Endometrium (tissue), 2 donors: Measurements from ENCODE around the gene SLC22A17.

Experiments
- FAIRE-seq: peaks from 2 replicates; lab custom pipeline; 2012; peaks lifted over from hg19 to GRCh38; lab: Jason Lieb, UNC
- donor health status: control.
- donor health status: control.

Gene SLC22A17

DNA sequence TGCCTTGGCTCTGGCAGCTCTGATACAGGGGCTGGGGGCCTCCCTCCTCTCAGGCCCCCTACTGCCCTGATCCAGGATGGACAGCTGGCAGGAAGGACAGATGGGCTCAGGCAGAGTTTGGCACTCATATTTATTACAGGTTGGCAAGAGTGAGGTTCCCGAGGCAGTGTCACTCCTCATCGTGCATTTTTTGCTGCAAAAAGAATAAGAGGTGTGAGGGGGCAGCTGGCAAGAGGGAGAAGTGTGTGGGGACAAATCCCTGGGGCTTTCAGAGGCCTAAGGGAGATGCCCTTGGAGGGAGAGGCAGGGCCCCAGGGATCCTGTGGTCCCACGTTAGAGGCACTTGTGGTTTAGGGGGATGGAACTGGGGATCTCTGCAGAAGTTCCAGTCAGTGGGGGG is 29.2 kb upstream of the SLC22A17 start:
- no peak for FAIRE-seq

DNA sequence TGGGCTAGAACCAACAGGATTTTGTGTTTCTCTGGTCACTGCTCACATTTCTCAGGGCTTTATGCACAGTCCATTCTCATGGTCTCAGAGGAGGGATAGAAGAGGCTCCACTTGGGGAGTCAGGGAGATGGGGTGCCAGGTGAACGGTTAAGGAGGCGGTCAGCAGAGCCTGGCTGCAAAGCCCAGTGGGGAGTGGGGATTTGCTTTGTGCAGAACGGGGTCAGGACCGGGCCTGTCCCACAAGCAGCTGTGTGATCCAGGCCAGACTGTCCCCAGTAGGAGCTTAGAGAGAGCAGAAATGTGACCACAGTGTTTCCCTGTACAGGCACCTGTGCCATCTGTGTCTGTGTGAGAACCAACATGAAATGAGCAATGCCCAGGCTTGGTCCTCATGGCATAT is 28.3 kb upstream of the SLC22A17 start:
- no peak for FAIRE-seq

DNA sequence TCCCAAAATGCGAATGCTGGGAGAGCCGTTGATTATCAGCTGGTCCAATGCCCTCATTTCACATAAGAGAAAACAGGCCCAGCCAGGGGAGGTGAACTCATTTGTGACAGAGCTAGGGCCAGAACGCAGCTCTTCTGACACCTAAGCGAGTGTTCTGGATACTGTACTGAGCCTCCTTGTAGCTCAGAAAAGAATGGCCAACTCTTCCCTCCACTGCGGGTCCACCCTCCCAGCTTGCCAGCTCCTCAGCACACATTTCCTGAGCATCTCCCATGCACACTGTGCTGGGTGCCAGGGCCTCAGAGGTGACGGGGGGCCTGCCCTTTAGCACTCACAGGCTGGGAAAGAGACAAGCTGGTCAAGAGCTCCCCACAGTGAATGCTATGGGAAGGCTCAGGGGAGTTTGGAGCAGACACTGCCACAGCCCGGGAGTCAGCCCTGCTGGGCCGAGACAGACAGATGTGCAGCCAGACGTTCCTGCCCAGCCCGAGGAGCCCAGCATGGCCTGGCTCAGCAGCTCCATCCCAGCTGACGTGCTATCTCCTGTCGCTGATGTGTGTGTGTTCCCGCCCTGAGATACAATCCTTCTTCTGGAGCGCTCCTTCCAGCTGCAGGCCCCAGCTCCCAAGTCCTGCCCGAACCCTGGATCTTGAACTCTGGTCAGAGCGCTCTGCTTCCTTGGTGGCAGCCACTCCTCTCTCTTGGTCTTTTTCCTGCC is 27.7 kb upstream of the SLC22A17 start:
- no peak for FAIRE-seq

DNA sequence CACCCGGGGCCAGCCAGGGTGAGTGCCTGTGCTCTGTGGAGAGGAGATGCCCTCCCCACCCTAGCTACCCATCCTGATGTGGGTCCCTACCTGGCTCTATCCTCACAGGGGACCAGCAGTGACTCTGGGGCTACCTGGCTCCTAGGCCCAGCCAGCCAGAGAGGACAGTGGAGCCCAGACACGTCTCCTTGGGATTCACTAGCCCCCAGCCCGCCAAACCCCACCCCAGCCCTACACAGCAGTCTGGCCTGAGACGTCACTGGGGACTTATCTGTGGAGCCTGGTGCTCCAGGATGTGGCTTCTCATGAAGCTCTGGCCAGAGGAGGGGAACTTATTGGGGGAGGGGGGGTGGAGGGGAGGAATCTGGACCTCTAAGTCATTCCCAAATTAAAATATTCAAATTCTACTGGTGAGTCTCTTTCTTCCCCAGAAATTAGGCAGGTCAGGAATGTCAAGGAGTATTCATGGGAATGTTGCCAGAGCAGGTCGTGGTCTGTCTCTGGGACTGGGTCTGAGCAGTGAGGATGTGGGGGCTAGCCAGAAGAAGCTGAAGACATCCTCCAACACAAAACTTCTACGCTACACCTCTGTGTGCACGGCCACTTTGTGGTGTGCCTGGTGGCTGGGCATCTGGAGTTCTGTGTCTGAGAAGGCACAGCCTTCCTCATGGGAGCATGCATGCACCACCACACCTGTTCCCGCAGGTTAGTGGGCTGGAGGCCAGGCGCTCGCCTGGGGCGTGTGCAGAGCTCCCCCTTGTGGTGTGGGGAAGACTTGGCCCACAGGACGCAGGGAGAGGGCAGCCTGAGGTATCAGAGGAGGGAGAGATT is 26.9 kb upstream of the SLC22A17 start:
- FAIRE-seq: no peak

DNA sequence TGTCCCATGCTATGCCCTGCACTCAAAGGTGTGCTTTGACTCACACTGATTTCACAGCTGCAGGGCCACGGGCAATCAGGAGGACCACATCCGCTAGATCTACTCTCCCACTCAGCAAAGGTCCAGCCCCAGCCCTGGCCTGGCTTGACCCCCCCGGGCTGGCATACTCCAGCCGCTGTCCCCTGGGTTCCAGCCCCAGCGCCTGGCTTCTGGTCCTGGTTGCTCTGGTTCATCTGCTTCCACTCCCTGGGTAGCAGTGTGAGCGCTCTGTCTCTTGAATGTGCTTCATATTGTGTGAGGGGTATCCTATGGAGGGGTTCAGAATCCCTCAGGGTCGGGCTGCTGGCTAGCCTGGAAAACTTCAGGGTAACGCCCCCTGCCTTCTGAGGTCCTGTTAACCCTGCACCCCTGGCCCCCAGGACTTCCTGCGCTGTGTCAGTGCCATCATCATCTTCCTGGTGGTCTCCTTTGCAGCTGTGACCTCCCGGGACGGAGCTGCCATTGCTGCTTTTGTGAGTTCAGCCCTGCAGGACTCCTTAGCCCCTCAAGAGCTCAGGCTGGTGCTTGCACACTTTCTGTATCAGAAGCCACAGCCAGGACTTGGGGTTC is 26.0 kb upstream of the SLC22A17 start:
- no peak for FAIRE-seq

DNA sequence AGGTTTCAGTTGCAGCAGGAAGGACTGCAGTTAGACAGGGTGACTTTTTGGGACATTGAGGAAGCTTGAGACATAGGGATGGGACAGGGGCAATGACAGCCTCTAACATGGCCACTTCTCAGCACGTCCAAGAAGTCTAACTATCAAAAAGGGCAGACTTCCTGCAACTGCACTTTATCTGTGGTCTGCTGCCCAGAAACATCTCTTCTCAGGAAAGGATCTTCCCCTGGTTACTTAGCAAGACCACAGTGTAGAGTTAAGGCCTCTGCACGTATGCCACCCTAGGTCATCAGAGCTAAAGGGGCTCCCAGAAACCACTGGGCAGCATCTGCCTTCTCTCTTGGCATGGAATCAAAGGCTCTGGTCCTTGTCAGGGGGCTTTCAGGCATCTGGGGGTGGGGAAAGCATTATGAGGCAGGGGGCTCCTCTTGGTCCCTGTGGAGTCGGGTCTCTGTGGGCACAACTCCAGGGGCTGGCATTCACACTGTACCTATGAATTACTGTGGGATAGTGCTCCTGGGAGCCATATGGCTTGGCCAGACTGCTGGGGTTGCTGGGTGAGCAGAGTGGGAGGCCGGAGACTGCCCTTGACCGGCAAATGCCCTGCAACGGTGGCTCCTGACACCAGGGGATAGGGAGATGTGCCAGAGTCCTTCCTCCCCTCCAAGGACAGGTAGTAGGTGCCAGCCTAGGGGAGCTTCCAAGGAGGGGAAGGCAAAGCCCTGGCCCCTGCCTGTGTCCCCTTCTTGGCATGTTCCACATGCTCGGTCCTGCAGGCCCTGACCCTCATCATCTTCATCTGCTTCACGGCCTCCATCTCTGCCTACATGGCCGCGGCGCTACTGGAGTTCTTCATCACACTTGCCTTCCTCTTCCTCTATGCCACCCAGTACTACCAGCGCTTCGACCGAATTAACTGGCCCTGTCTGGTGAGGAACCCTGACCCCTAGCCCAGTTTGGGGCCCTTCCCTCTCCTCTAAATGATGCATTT is 25.2 kb upstream of the SLC22A17 start:
- FAIRE-seq: no peak

DNA sequence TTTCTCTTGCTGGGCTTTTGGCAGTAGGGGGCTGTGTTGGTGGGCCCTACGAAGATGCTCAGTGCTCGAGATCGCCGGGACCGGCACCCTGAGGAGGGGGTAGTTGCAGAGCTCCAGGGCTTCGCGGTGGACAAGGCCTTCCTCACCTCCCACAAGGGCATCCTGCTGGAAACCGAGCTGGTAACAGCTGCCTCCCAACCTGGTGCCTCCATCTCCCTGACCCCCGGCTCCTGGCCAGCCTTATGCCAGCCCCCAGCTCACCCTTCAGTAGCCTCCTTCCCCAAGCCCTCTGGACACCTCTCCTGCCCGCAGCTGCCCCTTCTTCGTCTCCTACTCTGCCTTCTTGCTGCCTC is 24.5 kb upstream of the SLC22A17 start:
- FAIRE-seq: no peak

DNA sequence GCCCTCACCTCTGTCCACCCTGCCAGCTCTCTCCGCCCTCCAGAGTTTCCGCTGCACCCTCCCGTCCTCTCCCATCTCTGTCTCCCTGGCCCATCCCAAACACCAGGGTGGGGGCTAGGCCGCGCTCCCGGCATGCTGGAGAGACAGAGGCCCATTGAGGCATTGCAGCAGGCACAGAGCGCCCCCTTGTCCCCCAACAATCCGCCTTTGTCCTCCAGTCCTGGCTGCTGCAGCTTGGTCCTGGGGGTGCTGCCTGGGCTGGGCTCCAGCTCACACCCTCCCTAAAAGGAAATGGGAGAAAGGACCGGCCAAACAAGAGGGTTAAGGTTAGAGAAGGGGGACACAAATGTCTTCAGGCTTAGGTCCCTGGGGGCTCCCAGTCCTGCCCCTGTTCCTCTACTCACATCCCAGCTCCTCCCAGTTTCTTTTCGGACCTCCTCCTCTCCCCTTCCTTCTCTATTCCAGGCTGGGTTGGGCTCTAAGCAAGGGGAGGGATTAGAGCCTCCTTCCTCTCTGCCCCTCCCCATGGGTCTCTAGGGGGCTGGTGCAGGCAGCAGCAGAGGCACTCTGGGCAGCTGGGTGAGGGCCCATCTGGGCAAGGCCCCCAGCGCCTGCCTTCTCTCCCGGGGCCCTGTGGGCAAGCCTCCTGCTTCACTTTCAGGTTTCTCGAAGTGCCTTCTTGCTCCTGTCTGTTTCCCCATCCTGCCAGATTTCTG is 24.0 kb upstream of the SLC22A17 start, which contains the start of gene CMTM5:
Gene CMTM5 (plus strand): TSS at position 565 of the 716 bp plus-strand sequence. CDS start 206 bp downstream, outside the sequence.
- no peak for FAIRE-seq

DNA sequence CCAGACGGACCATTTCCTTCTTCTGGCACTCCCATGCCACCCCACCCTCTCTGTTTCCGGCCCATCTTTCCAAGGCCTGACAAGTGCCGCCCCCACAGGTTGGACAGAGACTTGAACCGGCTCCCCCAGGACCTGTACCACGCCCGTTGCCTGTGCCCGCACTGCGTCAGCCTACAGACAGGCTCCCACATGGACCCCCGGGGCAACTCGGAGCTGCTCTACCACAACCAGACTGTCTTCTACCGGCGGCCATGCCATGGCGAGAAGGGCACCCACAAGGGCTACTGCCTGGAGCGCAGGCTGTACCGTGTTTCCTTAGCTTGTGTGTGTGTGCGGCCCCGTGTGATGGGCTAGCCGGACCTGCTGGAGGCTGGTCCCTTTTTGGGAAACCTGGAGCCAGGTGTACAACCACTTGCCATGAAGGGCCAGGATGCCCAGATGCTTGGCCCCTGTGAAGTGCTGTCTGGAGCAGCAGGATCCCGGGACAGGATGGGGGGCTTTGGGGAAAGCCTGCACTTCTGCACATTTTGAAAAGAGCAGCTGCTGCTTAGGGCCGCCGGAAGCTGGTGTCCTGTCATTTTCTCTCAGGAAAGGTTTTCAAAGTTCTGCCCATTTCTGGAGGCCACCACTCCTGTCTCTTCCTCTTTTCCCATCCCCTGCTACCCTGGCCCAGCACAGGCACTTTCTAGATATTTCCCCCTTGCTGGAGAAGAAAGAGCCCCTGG is 23.0 kb upstream of the SLC22A17 start:
- no peak for FAIRE-seq

DNA sequence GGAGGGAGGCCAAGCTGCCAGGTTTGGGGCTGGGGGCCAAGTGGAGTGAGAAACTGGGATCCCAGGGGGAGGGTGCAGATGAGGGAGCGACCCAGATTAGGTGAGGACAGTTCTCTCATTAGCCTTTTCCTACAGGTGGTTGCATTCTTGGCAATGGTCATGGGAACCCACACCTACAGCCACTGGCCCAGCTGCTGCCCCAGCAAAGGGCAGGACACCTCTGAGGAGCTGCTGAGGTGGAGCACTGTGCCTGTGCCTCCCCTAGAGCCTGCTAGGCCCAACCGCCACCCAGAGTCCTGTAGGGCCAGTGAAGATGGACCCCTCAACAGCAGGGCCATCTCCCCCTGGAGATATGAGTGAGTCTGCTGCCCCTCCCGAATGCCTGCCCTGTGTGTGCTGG is 20.4 kb upstream of the SLC22A17 start:
- FAIRE-seq: no peak

DNA sequence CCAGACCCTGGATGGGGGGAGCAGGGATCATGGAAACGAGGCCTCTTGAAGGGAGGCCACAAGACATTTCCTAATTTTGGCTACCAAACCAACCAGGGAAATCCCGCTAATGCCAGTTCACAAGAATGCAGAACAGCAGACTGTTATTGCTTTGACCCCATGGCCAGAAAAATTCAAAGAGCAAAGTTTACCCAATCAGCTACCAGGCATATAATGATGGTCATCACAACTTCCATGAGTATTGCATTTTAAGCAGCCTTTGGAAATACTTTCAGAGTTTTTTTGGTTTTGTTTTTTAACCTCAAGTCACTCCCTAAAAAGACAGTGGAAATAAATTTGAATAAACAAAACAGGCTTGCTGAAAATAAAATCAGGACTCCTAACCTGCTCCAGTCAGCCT is 19.8 kb upstream of the SLC22A17 start, which contains the start of gene IL25:
Gene IL25 (plus strand): TSS at position 301 of the 400 bp plus-strand sequence.
- no peak for FAIRE-seq

DNA sequence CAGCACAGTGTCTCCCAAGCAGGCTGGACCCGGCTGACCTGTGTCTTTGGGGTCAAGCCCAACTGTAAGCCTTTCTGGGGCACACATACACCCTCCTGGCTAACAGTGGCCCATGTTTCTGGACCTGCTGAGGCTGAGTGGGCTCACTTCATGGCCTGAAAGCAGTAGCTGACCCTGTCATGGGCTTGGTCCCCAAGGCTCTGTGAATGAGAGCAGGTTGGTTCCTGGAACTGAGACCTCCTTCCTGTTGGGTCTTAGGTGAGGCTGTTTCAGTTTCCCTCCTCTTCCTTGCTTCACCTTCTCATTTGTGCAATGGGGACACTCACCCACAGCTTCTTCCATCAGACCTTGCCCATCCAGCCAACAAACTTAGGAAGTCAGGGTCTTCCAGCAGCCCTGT is 19.2 kb upstream of the SLC22A17 start:
- FAIRE-seq: no peak

DNA sequence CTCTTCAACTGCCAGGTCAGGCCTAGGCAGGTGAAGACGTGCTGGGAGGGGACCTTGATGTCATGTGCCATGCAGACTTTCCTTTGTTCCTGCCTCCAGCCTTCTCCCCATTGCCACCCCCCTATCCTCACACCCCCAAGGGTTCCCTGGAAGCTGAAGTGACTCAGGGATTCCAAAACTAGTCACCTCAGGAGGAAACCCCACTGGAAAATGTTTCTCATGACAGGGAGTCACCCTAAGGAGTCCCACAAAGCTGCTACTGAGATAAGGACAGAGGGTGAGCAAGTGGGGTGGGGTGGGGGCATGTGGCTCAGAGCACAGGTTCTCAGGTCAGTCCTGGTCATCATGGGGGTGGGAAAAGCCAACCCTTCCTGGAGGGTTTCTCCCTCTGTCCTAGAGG is 17.5 kb upstream of the SLC22A17 start:
- no peak for FAIRE-seq

DNA sequence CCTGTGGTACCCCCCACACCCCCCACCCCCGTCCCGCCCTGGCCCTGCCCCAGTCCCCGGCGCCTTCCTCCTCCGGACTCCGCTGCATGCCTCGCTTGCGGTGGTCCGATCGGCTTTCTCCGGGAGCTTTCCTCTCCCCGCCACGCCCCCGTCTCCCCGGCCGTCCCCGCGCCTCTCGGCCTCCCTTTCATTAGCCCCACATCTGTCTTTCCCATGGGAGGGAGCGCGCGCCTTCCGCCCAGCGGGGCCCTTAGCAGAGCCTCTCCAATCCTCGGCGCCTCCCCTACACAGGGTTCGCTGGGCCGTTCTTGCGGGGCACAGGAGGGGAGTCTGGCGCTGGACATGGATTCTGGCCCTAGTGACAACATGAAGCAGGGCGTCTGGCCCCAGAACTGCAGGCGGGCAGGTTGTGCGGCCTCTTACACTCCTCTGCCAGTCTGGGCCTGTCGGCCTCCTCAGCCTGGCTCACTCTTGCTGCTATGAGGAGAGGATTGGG is 13.8 kb upstream of the SLC22A17 start:
- no peak for FAIRE-seq

DNA sequence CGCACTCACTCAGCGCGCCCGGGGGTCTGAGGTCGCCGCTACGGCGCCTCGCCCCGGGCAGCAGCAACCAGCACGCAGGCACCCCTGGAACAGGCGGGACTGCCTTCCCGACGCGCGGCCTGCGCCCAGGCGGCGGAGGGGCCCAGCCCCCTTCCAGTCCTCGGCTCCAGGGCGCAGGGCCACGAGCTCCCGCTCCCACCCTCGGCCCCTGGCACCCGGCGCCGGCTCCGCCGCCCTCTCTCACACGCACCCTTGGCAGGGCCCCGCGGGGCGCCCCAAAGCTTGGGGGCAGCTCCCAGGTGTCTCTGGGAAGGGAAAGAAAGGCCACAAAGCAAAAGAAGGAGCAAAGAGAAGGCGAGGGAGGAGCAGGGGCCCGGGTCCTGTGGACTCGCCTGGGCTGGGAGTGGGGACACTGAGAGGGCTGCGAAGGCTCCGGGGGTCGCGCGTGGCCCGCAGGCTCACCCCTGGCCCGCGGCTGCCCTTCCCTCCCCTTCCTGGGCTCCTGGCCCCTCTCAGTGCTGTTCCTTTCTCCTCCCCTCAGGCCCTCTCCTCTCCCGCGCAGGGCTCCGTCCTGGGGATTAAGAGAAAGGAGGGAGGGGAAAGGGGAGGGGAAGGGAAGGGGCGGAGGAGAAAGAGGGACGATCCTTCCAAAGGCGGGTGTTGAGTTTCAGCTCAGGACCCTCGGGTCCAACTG is 13.2 kb upstream of the SLC22A17 start:
- no peak for FAIRE-seq

DNA sequence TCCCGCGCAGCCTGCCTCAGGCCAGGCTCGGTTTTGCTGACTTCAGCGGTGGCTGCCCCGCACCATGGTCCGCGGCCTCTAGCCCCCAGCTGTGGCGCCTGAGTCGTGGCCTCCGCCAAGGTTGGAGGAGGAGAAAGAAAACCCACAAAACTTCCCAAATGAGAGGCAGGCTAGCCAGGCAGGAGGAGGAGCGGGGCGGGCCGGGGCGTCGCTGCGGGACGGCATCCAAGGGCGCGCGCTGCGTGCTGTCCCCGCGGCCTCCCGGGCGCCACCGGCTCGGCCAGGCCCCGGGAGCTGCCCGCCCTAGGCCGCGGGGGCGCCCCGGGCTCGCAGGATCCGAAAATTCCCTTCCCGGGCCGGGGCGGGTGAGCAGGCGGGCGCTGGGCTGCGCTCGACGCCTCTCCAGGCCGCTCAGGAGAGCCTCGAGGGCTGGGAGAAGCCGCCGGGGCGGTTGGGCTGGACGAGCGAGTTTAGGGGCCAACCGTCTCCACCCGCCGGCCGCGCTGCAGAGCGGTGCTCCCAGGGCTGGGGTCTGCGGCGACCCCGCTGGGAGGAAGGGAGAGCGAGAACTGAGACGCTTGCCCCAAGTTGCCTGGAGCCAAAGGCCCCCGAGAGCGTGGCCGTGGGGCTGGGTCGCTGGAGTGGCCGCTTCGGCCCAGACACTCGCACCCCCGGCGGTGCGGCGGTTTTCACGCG is 12.5 kb upstream of the SLC22A17 start, which contains the start of gene EFS:
Gene EFS (minus strand): TSS at position 137 of the 696 bp plus-strand sequence. CDS start 147 bp downstream, outside the sequence.
- no peak for FAIRE-seq

DNA sequence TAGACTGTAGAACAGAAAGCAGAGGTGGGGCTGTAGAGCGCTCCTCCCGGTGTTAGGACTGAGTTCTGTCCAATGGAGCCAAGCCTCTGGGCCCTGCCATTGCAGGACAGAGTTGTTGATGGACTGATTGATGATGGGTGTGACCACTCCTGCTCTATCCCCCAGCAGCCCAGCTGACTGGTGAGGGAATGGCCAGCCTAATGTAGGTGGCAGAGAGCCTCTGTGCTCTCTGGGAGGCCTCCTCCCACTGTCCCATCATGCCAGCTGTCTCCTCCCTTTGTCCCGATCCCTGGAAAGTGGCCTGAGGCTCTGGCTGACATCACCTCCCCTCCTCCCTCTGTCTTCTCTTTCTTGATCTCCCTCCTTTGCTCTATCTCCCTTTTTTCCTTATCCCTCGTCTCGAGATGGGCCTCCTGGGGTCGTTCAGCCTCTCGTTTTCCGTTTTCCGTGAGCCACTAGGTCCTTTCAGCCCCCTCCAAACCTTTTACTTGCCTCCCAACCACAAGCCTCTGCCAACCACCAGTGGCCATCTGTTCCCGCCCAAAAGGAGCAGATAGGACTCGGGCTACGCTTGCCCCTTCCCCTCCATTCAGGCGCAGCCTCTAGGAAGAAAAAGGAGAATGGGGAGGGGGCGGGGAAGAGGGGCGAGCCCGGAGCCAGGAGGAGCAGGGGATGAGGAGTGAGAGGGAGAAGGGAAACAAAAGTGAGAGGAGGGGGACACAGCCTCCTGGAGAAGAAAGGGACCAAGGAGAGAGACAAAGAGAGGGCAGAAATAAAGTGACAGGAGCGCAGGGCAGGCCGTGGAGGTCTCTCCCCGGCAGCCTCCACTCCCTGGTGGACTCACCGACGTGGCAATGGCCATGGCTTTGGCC is 11.7 kb upstream of the SLC22A17 start:
- FAIRE-seq: no peak

DNA sequence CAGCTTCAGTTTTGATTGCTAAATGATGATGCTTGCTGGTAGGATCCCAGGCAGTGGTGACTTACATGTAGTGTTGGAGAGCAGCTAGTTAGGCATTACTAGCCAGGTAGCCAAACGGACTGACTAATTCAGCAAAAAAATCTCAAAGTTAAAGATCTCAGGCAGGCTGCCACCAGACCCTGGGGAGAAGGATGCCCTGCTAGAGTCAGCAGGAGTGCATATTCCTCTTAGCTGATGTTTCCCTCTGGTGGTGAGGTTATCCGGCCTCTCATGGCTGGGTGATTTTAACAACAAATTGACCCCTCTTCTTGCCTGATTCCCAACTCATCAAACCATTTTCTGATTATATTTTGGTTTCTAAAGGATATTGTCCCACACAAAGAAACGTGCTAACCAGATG is 9.5 kb upstream of the SLC22A17 start:
- FAIRE-seq: no peak
